GM18499 (cell line): ENCODE results near the gene RNF123.

ENCODE experiments used
- ATAC-seq: cut with Tn5 transposase; IDR thresholded peaks from one replicate; pipeline ENCODE4 v1.9.1; 2021; ENCODE audit warnings: moderate number of reproducible peaks; ENCODE audit not compliant: insufficient read depth, unreplicated experiment

Gene RNF123

GRCh38 chr3:49689046-49689907, at the start of gene RNF123, which contains the start of gene MST1:
Gene RNF123 (plus strand): TSS chr3:49689557. CDS start chr3:49691166, 1,609 bp downstream.
Gene MST1 (minus strand): TSS chr3:49689474. CDS start chr3:49688691, 783 bp downstream.
- ATAC-seq = no peak

GRCh38 chr3:49641292-49641691, 48.1 kb upstream of the RNF123 start:
- no peak for ATAC-seq

GRCh38 chr3:49641921-49642707, 47.2 kb upstream of the RNF123 start:
- no peak for ATAC-seq

DNA sequence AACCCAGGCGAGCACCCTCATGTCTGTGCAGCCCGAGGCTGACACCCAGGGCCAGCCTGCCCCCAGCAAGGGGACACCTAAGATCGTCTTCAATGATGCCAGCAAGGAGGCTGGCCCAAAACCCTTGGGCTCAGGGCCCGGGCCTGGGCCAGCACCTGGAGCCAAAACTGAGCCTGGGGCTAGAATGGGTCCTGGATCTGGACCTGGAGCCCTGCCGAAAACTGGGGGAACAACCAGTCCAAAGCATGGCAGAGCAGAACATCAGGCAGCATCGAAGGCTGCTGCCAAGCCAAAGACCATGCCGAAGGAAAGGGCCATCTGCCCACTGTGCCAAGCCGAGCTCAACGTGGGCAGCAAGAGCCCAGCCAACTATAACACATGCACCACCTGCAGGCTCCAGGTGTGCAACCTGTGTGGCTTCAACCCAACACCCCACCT, 46.6 kb upstream of the RNF123 start:
- no peak for ATAC-seq

DNA sequence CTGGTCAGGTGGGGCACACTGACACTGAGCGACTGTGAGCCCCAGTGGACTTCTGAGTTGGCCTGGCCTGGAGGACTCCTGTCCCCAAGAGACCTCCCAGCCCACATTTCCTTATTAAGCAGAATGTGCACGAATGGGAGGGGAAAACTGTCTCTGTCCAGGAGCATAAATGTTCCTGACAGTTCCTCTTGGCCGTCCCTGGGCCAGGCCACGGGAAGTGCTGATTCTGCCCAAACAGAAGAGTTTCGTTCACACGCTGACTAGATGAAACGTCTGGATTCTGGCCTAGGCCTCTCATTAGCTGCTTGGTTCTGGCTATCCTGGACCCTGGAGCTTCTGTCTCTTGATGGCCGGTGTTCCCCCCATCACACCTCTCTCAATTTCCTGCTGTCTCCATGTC, 44.7 kb upstream of the RNF123 start:
- no peak for ATAC-seq

DNA sequence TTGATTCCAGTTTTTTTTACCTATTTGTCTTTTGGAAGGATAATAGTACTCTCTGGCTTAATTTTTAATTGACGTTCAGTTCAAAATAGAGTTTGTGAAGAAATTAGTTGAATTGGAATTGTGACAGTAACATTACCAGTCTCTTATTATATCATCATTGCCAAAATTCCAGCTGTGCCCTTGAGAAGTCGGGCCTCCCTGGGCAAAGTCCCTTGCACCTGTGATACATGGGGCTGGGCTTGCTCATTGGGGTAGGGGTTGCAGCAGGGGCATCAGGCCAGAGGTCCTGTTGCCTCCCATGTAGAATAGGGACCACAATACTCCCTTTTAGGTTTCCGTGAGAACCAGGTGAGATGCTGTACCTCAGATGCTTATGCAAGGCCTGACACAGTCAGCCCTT, 43.1 kb upstream of the RNF123 start:
- ATAC-seq = no peak

- no peak for ATAC-seq
These were observed 41.6 kb upstream of the RNF123 start for GRCh38 chr3:49647741-49648140.

- no peak for ATAC-seq
These were observed 40.9 kb upstream of the RNF123 start for GRCh38 chr3:49648354-49649019.

DNA sequence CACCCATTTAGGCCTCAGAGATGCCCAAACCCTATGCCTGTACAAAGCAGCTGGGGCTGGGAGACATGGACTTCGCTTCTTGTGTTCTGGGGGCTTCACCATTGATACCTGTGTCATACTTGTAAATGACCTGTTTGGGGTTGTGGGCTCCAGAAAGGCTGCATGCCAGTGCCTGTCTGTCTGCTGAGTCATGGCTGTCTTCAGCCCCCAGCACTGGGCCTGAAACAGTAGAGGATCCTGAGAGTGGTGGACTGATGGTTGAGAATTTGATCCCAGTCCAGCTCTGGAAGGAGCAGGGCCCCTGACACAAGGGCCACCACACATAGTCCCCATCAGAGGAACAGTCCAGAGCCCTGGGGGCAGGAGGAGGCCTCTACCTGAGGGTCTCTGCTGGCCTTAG, 39.8 kb upstream of the RNF123 start:
- ATAC-seq = no peak

- ATAC-seq = no peak
These were observed 39.2 kb upstream of the RNF123 start for GRCh38 chr3:49650177-49650576.

DNA sequence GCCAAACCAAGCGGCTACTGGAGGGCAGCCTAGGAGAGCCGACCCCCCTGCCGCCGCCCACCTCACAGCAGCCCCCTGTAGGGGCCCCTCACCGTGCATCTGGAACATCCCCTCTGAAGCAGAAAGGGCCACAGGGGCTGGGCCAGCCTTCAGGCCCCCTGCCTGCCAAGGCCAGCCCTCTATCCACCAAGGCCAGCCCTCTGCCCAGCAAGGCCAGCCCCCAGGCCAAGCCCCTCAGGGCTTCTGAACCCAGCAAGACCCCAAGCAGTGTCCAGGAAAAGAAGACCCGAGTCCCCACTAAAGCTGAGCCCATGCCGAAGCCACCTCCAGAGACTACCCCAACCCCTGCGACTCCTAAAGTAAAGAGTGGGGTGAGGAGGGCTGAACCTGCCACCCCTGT, 38.7 kb upstream of the RNF123 start:
- ATAC-seq = no peak

GRCh38 chr3:49652218-49652902, 37.0 kb upstream of the RNF123 start:
- no peak for ATAC-seq

DNA sequence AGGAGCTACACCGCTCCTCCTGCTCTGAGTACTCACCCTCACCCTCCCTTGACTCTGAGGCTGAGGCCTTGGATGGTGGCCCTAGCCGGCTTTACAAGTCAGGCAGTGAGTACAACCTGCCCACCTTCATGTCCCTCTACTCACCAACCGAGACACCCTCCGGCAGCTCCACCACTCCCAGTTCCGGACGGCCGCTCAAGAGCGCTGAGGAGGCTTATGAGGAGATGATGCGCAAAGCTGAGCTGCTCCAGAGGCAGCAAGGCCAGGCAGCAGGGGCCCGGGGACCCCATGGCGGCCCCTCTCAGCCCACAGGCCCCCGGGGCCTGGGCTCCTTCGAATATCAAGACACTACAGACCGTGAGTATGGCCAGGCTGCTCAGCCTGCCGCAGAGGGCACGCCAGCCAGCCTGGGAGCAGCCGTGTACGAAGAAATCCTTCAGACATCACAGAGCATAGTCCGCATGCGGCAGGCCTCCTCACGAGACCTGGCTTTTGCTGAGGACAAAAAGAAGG, 36.4 kb upstream of the RNF123 start:
- no peak for ATAC-seq

GRCh38 chr3:49653621-49654020, 35.7 kb upstream of the RNF123 start:
- ATAC-seq = no peak

- no peak for ATAC-seq
These were observed 35.1 kb upstream of the RNF123 start for GRCh38 chr3:49654176-49654825.

DNA sequence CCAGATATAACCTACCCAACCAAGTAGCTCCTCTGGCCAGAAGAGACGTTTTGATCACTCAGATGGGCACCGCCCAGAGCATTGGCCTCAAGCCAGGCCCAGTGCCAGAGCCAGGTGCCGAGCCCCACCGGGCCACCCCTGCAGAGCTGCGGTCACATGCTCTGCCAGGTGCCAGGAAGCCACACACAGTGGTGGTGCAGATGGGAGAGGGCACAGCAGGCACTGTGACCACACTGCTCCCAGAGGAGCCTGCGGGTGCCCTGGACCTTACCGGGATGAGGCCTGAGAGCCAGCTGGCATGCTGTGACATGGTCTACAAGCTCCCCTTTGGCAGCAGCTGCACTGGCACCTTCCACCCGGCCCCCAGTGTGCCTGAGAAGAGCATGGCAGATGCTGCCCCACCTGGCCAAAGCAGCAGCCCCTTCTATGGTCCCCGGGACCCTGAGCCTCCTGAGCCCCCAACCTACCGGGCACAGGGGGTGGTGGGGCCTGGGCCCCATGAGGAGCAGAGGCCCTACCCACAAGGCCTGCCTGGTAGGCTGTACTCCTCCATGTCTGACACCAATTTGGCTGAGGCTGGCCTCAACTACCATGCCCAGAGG, 34.3 kb upstream of the RNF123 start:
- no peak for ATAC-seq

- no peak for ATAC-seq
These were observed 33.5 kb upstream of the RNF123 start for GRCh38 chr3:49655731-49656285.

GRCh38 chr3:49656541-49657112, 32.7 kb upstream of the RNF123 start:
- ATAC-seq = no peak
